ENCODE measurements around the gene RFT1.

Gene RFT1

DNA sequence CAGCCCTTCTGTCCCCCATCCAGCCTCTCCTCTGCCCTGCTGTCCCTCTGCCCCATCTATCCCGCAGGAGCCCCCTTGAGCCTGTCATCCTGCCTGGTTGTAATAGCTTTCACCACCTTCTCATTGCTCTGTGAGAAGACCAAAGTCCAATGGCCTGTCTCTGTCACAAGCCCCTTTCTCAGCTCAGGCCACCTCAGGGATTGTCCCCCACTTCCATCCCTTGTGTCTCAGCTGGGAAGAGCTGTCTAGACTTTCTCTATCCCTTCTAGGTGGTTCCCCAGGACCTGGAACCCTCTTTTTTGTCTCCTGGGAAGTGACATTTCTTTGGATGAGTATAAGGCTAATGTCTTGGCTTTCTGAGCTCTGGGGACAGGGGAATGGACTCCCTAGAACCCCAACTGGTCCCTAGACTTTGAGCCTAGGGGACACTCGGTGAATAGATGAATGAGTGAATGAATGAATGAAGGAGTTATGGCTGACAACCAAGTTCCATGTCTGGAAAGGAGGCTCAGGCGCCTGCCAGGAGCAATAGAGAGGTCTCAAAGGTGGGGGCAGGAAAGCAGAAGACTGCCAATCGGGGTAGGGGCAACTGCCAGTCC lies 29.9 kb upstream of the RFT1 start:
- no peak overlapping the region for H3K9ac ChIP-seq (ENCODE audit: low read depth, low read length)
- no peak overlapping the region for H3K4me2 ChIP-seq (ENCODE audit: insufficient read depth, low read length)
- TF ChIP-seq, protein P1, sequence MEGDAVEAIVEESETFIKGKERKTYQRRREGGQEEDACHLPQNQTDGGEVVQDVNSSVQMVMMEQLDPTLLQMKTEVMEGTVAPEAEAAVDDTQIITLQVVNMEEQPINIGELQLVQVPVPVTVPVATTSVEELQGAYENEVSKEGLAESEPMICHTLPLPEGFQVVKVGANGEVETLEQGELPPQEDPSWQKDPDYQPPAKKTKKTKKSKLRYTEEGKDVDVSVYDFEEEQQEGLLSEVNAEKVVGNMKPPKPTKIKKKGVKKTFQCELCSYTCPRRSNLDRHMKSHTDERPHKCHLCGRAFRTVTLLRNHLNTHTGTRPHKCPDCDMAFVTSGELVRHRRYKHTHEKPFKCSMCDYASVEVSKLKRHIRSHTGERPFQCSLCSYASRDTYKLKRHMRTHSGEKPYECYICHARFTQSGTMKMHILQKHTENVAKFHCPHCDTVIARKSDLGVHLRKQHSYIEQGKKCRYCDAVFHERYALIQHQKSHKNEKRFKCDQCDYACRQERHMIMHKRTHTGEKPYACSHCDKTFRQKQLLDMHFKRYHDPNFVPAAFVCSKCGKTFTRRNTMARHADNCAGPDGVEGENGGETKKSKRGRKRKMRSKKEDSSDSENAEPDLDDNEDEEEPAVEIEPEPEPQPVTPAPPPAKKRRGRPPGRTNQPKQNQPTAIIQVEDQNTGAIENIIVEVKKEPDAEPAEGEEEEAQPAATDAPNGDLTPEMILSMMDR (IDR thresholded peaks at IDR 0.05; ENCODE audit: borderline replicate concordance, extremely low read depth, low read length, poor library complexity, severe bottlenecking), result no peak
- no peak for TF ChIP-seq EZH2 (IDR thresholded peaks at IDR 0.05; ENCODE audit: borderline replicate concordance, low read depth, low read length, severe bottlenecking)
- H4K20me1 ChIP-seq (ENCODE audit: insufficient read depth, low read length), result no peaks in the 10 kb centered on the region
- no peaks in the 10 kb centered on the region for H3K36me3 ChIP-seq (ENCODE audit: insufficient read depth, low read length)
- no peak overlapping the region for H3K27ac ChIP-seq (ENCODE audit: low read length)
- H3K9me3 ChIP-seq (ENCODE audit: insufficient read depth, low read length, severe bottlenecking), result no peaks in the 10 kb centered on the region
- H2AFZ ChIP-seq (ENCODE audit: low read depth, low read length), result no peak overlapping the region
- H3K79me2 ChIP-seq (ENCODE audit: insufficient read depth, low read length), result no peaks in the 10 kb centered on the region
- no peak for ATAC-seq (ENCODE audit: insufficient read depth, low read depth)
- no peak overlapping the region for H3K4me3 ChIP-seq (ENCODE audit: low read depth in 1 of 2, low read length in 2 of 2)
- no peak for DNase-seq
- no peaks in the 10 kb centered on the region for H3K4me1 ChIP-seq (ENCODE audit: insufficient read depth, low read length)
- H3K27me3 ChIP-seq (ENCODE audit: insufficient read depth, low read length, poor library complexity), result no peaks in the 10 kb centered on the region

DNA sequence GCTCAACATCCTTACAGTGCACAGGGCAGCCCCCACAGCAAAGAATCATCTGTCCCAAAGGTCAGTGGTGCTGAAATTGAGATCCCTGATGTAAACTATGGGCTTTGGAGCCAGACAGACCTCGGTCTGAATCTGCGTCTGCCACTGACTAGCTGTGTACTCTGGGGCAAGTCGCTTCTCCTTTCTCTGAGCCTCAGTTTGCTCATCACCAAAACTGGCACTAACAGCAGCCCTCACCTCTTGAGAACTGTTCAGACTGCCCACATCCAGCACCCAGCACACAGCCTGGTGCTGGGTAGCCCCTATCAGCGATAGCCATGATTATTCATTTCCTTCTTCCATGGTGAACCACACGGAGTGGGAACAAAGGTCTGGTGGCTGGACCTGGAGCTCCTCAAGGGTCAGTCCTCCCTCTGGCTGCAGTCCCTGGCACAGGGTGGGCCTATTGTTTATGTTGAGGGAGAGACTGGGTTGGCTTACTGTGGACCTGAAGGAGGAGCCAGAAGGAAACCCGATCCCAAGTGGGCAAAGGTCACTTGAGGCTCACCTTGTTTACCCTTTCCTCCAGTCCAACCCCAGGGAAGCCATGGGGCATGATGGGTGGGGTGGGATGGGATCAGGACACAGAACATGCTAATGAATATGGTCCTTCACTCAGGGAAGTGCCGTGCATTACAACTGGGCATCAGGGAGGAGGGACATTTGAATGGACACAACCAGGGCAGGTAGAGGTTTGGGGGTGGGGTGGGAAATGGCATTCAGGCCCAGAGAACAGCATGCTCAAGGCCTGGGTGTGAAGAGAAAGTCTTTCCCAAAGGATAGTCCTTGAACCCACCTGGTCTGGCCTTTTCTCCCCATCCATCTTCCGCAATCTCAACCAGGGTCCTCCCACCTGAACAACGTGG lies 29.2 kb upstream of the RFT1 start:
- H3K4me2 ChIP-seq (ENCODE audit: insufficient read depth, low read length), result no peak overlapping the region
- H2AFZ ChIP-seq (ENCODE audit: low read depth, low read length), result no peak overlapping the region
- ATAC-seq (ENCODE audit: insufficient read depth, low read depth), result no peak
- H3K9ac ChIP-seq (ENCODE audit: low read depth, low read length), result no peak overlapping the region
- H3K4me1 ChIP-seq (ENCODE audit: insufficient read depth, low read length), result no peaks in the 10 kb centered on the region
- TF ChIP-seq, protein P1 (IDR thresholded peaks at IDR 0.05; ENCODE audit: borderline replicate concordance, extremely low read depth, low read length, poor library complexity, severe bottlenecking), result no peak
- no peak for TF ChIP-seq EZH2 (IDR thresholded peaks at IDR 0.05; ENCODE audit: borderline replicate concordance, low read depth, low read length, severe bottlenecking)
- no peaks in the 10 kb centered on the region for H3K27me3 ChIP-seq (ENCODE audit: insufficient read depth, low read length, poor library complexity)
- H3K9me3 ChIP-seq (ENCODE audit: insufficient read depth, low read length, severe bottlenecking), result no peaks in the 10 kb centered on the region
- no peak overlapping the region for H3K27ac ChIP-seq (ENCODE audit: low read length)
- H3K79me2 ChIP-seq (ENCODE audit: insufficient read depth, low read length), result no peaks in the 10 kb centered on the region
- DNase-seq, result no peak
- H4K20me1 ChIP-seq (ENCODE audit: insufficient read depth, low read length), result no peaks in the 10 kb centered on the region
- H3K4me3 ChIP-seq (ENCODE audit: low read depth in 1 of 2, low read length in 2 of 2), result no peak overlapping the region
- no peaks in the 10 kb centered on the region for H3K36me3 ChIP-seq (ENCODE audit: insufficient read depth, low read length)

GRCh38 chr3:53158765-53159155 lies 28.5 kb upstream of the RFT1 start:
- H3K9ac ChIP-seq (ENCODE audit: low read depth, low read length), result no peak overlapping the region
- no peaks in the 10 kb centered on the region for H3K36me3 ChIP-seq (ENCODE audit: insufficient read depth, low read length)
- TF ChIP-seq EZH2 (IDR thresholded peaks at IDR 0.05; ENCODE audit: borderline replicate concordance, low read depth, low read length, severe bottlenecking), result no peak
- TF ChIP-seq, protein P1 (IDR thresholded peaks at IDR 0.05; ENCODE audit: borderline replicate concordance, extremely low read depth, low read length, poor library complexity, severe bottlenecking), result no peak
- DNase-seq, result no peak
- no peak overlapping the region for H3K4me3 ChIP-seq (ENCODE audit: low read depth in 1 of 2, low read length in 2 of 2)
- no peaks in the 10 kb centered on the region for H4K20me1 ChIP-seq (ENCODE audit: insufficient read depth, low read length)
- H3K9me3 ChIP-seq (ENCODE audit: insufficient read depth, low read length, severe bottlenecking), result no peaks in the 10 kb centered on the region
- no peak overlapping the region for H3K27ac ChIP-seq (ENCODE audit: low read length)
- ATAC-seq (ENCODE audit: insufficient read depth, low read depth), result no peak
- no peaks in the 10 kb centered on the region for H3K27me3 ChIP-seq (ENCODE audit: insufficient read depth, low read length, poor library complexity)
- H3K4me1 ChIP-seq (ENCODE audit: insufficient read depth, low read length), result no peaks in the 10 kb centered on the region
- H3K4me2 ChIP-seq (ENCODE audit: insufficient read depth, low read length), result no peak overlapping the region
- H3K79me2 ChIP-seq (ENCODE audit: insufficient read depth, low read length), result no peaks in the 10 kb centered on the region
- no peak overlapping the region for H2AFZ ChIP-seq (ENCODE audit: low read depth, low read length)

All from DND-41 (cell line).